Astrocyte of the spinal cord (primary cell): Measurements from ENCODE around the gene C2orf74.
"Not testable (repeated sequence)": the region's sequence is repeated elsewhere in the genome, so short reads cannot be mapped to it uniquely, and the experiment has no call there.

Experiments
- DNase-seq: peaks from one replicate; pipeline ENCODE4 v3.0.0; 2011; ENCODE audit warnings: low read depth, low spot score
- H3K4me3 ChIP-seq: 2 replicates; pipeline ENCODE4 v1.5.1; 2011; ENCODE audit warnings: low read depth, mild to moderate bottlenecking, low read length, moderate library complexity
- CTCF ChIP-seq: IDR thresholded peaks from 2 replicates; pipeline ENCODE4 v1.5.1; 2012; ENCODE audit warnings: low read depth, mild to moderate bottlenecking, low read length, inconsistent platforms
- in situ Hi-C: cut with HindIII; loops from 2 replicates; pipeline ENCODE4 v1.10.0; 2017; ENCODE audit warnings: low sequenced_read_pairs

C2orf74 gene

DNA sequence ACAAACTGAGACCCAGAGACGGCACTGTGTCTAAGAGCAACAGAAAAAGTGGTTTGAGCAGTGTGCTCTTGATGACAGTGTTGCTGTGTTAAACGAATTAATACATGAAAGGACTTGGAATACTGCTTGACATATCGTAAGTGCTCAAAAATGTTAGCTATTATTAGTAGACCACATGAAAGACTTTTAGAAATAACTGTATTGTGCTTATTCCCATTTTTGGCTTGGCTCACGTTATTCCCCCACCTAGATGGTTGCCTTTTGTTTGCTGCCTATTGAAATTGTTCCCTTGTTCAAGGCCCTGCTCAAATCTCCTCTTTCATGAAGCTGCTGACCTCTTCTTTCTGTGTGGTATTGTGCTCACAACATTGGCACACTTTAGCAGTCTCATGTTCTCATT, 27.8 kb upstream of the C2orf74 start:
- no peak overlapping the region for H3K4me3 ChIP-seq
- TF ChIP-seq CTCF = no peak
- in situ Hi-C loops = no loop called here
- peak; percentile 15 for DNase-seq

DNA sequence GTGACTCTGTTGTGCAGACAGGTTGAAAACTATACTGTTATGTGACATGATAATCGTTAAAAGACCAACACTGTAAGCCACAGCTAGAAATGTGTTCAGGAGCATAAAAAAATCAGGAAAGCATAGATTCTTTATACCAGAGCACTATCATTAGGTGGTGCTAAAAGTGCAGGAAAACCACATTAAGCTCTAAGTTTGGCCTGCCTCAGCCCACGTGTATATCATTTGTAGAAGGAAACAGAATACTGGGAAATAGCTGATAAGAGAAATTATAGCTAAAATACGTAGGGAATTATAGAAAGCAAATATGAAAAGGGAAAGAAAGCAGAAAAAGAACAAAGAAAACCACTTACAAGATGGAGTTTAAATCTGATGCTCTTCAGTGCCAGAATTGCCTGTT, 26.5 kb upstream of the C2orf74 start:
- TF ChIP-seq CTCF = peak; percentile 45
- in situ Hi-C loops = no loop called here
- H3K4me3 ChIP-seq = no peak overlapping the region
- peak; percentile 61 for DNase-seq

- no peak overlapping the region for H3K4me3 ChIP-seq
- TF ChIP-seq CTCF = no peak
- no peak for DNase-seq
- in situ Hi-C loops = no loop called here
Observed at GRCh38 chr2:61138859-61139258, 23.1 kb upstream of the C2orf74 start.

DNA sequence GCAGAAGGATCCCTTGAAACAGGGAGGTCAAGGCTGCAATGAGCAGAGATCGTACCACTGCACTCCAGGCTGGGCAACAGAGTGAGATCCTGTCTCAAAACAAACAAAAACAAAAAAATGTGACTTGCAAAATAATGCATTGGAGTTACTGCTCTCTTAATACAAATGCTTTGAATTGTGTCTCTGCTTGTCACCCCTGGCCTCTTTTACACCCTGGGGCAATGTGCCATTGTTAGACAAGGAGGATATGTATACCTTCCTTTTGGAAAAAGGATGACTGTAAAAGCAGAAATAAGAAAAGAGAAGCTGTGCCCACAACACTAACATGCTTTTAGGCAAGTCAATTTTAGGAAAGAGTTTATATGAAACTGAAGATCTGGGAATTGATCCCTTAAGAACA, 20.8 kb upstream of the C2orf74 start:
- in situ Hi-C loops = no loop called here
- no peak overlapping the region for H3K4me3 ChIP-seq
- no peak for DNase-seq
- no peak for TF ChIP-seq CTCF

DNA sequence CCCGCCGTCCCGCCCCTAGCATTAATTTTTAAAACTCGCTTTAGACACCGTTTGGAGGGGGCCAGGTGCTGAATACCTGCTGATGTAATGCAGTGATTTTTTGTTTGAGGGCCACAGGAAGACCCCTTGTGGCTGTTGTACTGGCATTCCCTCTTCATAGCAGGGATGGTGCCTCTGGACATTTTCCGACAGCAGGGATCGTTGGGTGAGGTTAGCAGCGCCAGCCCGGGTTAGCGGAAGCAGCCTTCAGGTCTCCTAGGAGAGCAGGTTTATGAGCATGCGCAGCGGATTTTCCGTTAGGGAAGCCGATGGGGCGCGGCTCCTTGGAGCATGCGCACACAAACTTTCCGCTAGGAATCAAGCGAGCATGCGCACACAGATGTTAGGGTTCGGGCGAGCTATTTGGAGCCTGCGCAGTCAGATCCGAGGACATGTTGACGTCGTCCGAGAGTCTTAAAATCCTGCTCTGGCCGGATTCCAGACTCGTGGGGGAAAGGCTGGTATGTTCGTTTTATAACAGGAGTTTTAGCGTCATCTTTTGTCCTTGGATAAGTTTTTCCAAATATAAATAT, 17.2 kb upstream of the C2orf74 start:
- in situ Hi-C loops = no loop called here
- peak overlapping the region; percentile 79 for H3K4me3 ChIP-seq
- peak; percentile 98 for DNase-seq
- no peak for TF ChIP-seq CTCF

GRCh38 chr2:61145990-61146389, 16.0 kb upstream of the C2orf74 start:
- in situ Hi-C loops = no loop called here
- TF ChIP-seq CTCF = no peak
- no peak overlapping the region for H3K4me3 ChIP-seq
- DNase-seq = no peak

GRCh38 chr2:61148091-61148490, 13.9 kb upstream of the C2orf74 start:
- H3K4me3 ChIP-seq, DNase-seq, in situ Hi-C loops: not testable (repeated sequence)
